IPS DF 6.9 (cell line): Measurements from ENCODE around the gene TTLL3.

Experiments
- DNase-seq: peaks from one replicate; pipeline ENCODE4 v3.0.0-alpha.2; 2013; ENCODE audit warnings: low read depth, low spot score
- H3K27ac ChIP-seq: one replicate; pipeline ENCODE4 v1.5.1; 2013; ENCODE audit warnings: low read length, control low read depth
- H3K27me3 ChIP-seq: 2 replicates; pipeline ENCODE4 v1.6.1; 2013; ENCODE audit warnings: mild to moderate bottlenecking, low read length; ENCODE audit not compliant: control insufficient read depth, insufficient read depth
- H3K36me3 ChIP-seq: 2 replicates; pipeline ENCODE4 v1.6.1; 2013; ENCODE audit warnings: low read length; ENCODE audit not compliant: control insufficient read depth, insufficient read depth
- H3K4me1 ChIP-seq: 2 replicates; pipeline ENCODE4 v1.6.1; 2013; ENCODE audit warnings: low read length; ENCODE audit not compliant: control insufficient read depth, insufficient read depth
- H3K4me3 ChIP-seq: 2 replicates; pipeline ENCODE4 v1.5.1; 2013; ENCODE audit warnings: mild to moderate bottlenecking, low read length
- H3K9me3 ChIP-seq: 2 replicates; pipeline ENCODE4 v1.6.1; 2013; ENCODE audit warnings: low read length, inconsistent platforms; ENCODE audit not compliant: control insufficient read depth, insufficient read depth
- WGBS: extraction: QIAGEN DNeasy Blood & Tissue Kit; methylation state at CpG from one replicate; pipeline ENCODE4 v1.1.7; 2013; ENCODE audit warnings: mixed read lengths, missing lambda C conversion rate; ENCODE audit not compliant: insufficient read length, insufficient coverage; 5-methylcytosine and 5-hydroxymethylcytosine counted together

TTLL3 gene

GRCh38 chr3:9883706-9884554, 73.9 kb downstream of the TTLL3 start:
- H3K4me1 ChIP-seq: no peaks in the 10 kb centered on the region
- H3K36me3 ChIP-seq: no peaks in the 10 kb centered on the region
- H3K9me3 ChIP-seq: no peaks in the 10 kb centered on the region
- H3K4me3 ChIP-seq: no peak overlapping the region
- no CpG with 5 or more reads among the region's 7 CpGs for WGBS
- no peaks in the 10 kb centered on the region for H3K27me3 ChIP-seq
- no peak for DNase-seq
- no peak overlapping the region for H3K27ac ChIP-seq

GRCh38 chr3:9884555-9885165, 74.6 kb downstream of the TTLL3 start:
- Histone ChIP-seq H3K4me3 (no peak overlapping the region), H3K4me1 (no peaks in the 10 kb centered on the region), H3K27me3 (no peaks in the 10 kb centered on the region), H3K27ac (no peak overlapping the region), H3K36me3 (no peaks in the 10 kb centered on the region), H3K9me3 (no peaks in the 10 kb centered on the region)
- no peak for DNase-seq
- no CpG with 5 or more reads among the region's 11 CpGs for WGBS
